Activated CD8-positive, alpha-beta memory T cell treated with anti-CD3 and anti-CD28 coated beads for 24 hours (primary cell): ENCODE results near the gene NSUN4.
"Not testable (repeated sequence)": the region's sequence is repeated elsewhere in the genome, so short reads cannot be mapped to it uniquely, and the experiment has no call there.

Experiments used
- DNase-seq: peaks from one replicate; pipeline ENCODE4 v3.0.0-alpha.2; 2020

NSUN4 gene

GRCh38 chr1:46340404-46341221 lies at the start of gene NSUN4:
Gene NSUN4, plus strand, starts transcription at chr1:46340807. Its CDS starts 20 bp downstream, at chr1:46340827.
- DNase-seq = peak; percentile 91

- no peak for DNase-seq
These were observed 45.3 kb upstream of the NSUN4 start for GRCh38 chr1:46295306-46295705.

- no peak for DNase-seq
These were observed 42.2 kb upstream of the NSUN4 start for GRCh38 chr1:46298387-46298786.

GRCh38 chr1:46300673-46301405 lies 39.8 kb upstream of the NSUN4 start:
- DNase-seq = no peak

GRCh38 chr1:46301406-46301807 lies 39.2 kb upstream of the NSUN4 start:
- no peak for DNase-seq

GRCh38 chr1:46301808-46302640 lies 38.6 kb upstream of the NSUN4 start:
- peak; percentile 82 for DNase-seq

GRCh38 chr1:46302641-46303037 lies 38.0 kb upstream of the NSUN4 start:
- no peak for DNase-seq

GRCh38 chr1:46303038-46303871 lies 37.4 kb upstream of the NSUN4 start, which contains the start of the genes LRRC41 and UQCRH:
Gene LRRC41, minus strand, starts transcription at chr1:46303616. Its CDS starts 294 bp downstream, at chr1:46303322.
Gene UQCRH, plus strand, starts transcription at chr1:46303698. Its CDS starts 69 bp downstream, at chr1:46303767.
- DNase-seq = peak; percentile 98

- DNase-seq = no peak
These were observed 36.7 kb upstream of the NSUN4 start for GRCh38 chr1:46303872-46304326.

- no peak for DNase-seq
These were observed 34.5 kb upstream of the NSUN4 start for GRCh38 chr1:46306159-46306530.

GRCh38 chr1:46309401-46310159 lies 31.0 kb upstream of the NSUN4 start:
- DNase-seq = no peak

GRCh38 chr1:46310321-46310720 lies 30.3 kb upstream of the NSUN4 start:
- no peak for DNase-seq

GRCh38 chr1:46315669-46316403 lies 24.8 kb upstream of the NSUN4 start:
- DNase-seq = peak; percentile 11

GRCh38 chr1:46317323-46317722 lies 23.3 kb upstream of the NSUN4 start:
- DNase-seq = peak; percentile 46

- DNase-seq = peak; percentile 26
These were observed 21.3 kb upstream of the NSUN4 start for GRCh38 chr1:46319301-46319700.

- DNase-seq = peak; percentile 19
These were observed 20.4 kb upstream of the NSUN4 start for GRCh38 chr1:46319960-46320914.

- DNase-seq = not testable (repeated sequence)
These were observed 18.4 kb upstream of the NSUN4 start for GRCh38 chr1:46322191-46322590.

GRCh38 chr1:46325285-46326076 lies 15.1 kb upstream of the NSUN4 start:
- DNase-seq = not testable (repeated sequence)
